ENCODE results near the gene PRUNE1. TPM values are rescaled to one million over a fixed set of nuclear protein-coding genes. Genes with fewer than 3 reads are reported as not detected.

Gene PRUNE1
- total and polyA plus RNA-seq, 2 donors from 2014 or later, result 24.0 to 25.6 TPM

- FAIRE-seq, result no peak
- intact Hi-C loops (cut with DNase I), result no loop called here
These were observed 62.4 kb downstream of the PRUNE1 start, which contains the start of gene GABPB2 for GRCh38 chr1:151070474-151071276. TSS of gene GABPB2 (plus strand) at chr1:151070761. CDS start at chr1:151088190, 17,429 bp downstream.

DNA sequence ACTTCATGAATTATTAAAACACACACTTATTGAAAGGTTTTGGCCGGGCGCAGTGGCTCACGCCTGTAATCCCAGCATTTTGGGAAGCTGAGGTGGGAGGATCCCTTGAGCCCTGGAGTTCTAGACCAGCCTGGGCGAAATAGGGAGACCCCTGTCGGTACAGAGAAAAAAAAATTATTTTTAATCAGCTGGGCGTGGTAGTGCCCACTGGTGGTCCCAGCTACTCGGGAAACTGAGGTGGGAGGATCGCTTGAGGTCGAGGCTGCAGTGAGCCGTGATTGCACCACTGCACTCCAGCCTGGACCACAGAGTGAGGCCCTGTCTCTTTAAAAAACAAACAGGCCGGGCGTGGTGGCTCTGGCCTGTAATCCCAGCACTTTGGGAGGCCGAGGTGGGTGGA, 64.0 kb downstream of the PRUNE1 start:
- no peaks in the 10 kb centered on the region for H3K27me3 ChIP-seq (ENCODE audit: control insufficient read depth, insufficient read depth, low read length)
- no peak overlapping the region for H3K4me3 ChIP-seq (ENCODE audit: low read length in 3 of 3)
- intact Hi-C loops (cut with DNase I), result no loop called here
- DNase-seq (no peak), FAIRE-seq (no peak)
- TF ChIP-seq, protein P1, sequence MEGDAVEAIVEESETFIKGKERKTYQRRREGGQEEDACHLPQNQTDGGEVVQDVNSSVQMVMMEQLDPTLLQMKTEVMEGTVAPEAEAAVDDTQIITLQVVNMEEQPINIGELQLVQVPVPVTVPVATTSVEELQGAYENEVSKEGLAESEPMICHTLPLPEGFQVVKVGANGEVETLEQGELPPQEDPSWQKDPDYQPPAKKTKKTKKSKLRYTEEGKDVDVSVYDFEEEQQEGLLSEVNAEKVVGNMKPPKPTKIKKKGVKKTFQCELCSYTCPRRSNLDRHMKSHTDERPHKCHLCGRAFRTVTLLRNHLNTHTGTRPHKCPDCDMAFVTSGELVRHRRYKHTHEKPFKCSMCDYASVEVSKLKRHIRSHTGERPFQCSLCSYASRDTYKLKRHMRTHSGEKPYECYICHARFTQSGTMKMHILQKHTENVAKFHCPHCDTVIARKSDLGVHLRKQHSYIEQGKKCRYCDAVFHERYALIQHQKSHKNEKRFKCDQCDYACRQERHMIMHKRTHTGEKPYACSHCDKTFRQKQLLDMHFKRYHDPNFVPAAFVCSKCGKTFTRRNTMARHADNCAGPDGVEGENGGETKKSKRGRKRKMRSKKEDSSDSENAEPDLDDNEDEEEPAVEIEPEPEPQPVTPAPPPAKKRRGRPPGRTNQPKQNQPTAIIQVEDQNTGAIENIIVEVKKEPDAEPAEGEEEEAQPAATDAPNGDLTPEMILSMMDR (IDR thresholded peaks at IDR 0.05; ENCODE audit: borderline replicate concordance, extremely low read depth, insufficient read depth), result no peak
- H3K4me1 ChIP-seq (ENCODE audit: control insufficient read depth in 2 of 3, insufficient read depth in 2 of 3, low read depth in 1 of 3, low read length in 3 of 3), result no peaks in the 10 kb centered on the region
- H3K27ac ChIP-seq (ENCODE audit: low read depth in 2 of 2, low read length in 2 of 2), result no peak overlapping the region
- no peaks in the 10 kb centered on the region for H3K9me3 ChIP-seq (ENCODE audit: control insufficient read depth in 2 of 3, insufficient read depth in 1 of 3, low read length in 3 of 3)
- H3K36me3 ChIP-seq (ENCODE audit: control insufficient read depth in 2 of 3, insufficient read depth in 3 of 3, low read length in 3 of 3), result no peaks in the 10 kb centered on the region
- no peak overlapping the region for H3K9ac ChIP-seq (ENCODE audit: low read length in 3 of 3)

More at GRCh38 chr1:151070474-151071276, 62.4 kb downstream of the PRUNE1 start, which contains the start of gene GABPB2:
- Histone ChIP-seq H3K4me1 (ENCODE audit: control insufficient read depth in 2 of 3, insufficient read depth in 2 of 3, low read depth in 1 of 3, low read length in 3 of 3) (no peaks in the 10 kb centered on the region), H3K27me3 (ENCODE audit: control insufficient read depth, insufficient read depth, low read length) (no peaks in the 10 kb centered on the region), H3K4me3 (ENCODE audit: low read length in 3 of 3) (peak within 1 kb of the TSS; percentile 74 to 99 (median 91)), H3K9me3 (ENCODE audit: control insufficient read depth in 2 of 3, insufficient read depth in 1 of 3, low read length in 3 of 3) (no peaks in the 10 kb centered on the region), H3K9ac (ENCODE audit: low read length in 3 of 3) (peak within 1 kb of the TSS; percentile 55 to 99 (median 94)), H3K36me3 (ENCODE audit: control insufficient read depth in 2 of 3, insufficient read depth in 3 of 3, low read length in 3 of 3) (no peaks in the 10 kb centered on the region), H3K27ac (ENCODE audit: low read depth in 2 of 2, low read length in 2 of 2) (peak within 1 kb of the TSS; percentile 100)
- peak; percentile 93 to 97 (median 96) for DNase-seq
- TF ChIP-seq, protein P1 (IDR thresholded peaks at IDR 0.05; ENCODE audit: borderline replicate concordance, extremely low read depth, insufficient read depth), result peak; percentile 86

Other genes with a start within 250 kb of the PRUNE1 start
- 109 TPM for gene CTSS, start 242.7 kb upstream of the PRUNE1 start, total RNA-seq
- 5.3 TPM for gene CTSS, start 242.7 kb upstream of the PRUNE1 start, polyA plus RNA-seq (ENCODE audit: insufficient read depth, low read depth, low replicate concordance)
- 16.8 TPM for gene CTSK, start 200.2 kb upstream of the PRUNE1 start, total RNA-seq
- gene CTSK, start 200.2 kb upstream of the PRUNE1 start, polyA plus RNA-seq (ENCODE audit: insufficient read depth, low read depth, low replicate concordance), result 11.6 TPM
- 46.0 TPM for gene ARNT, start 131.8 kb upstream of the PRUNE1 start, total RNA-seq
- 13.0 TPM for gene ARNT, start 131.8 kb upstream of the PRUNE1 start, polyA plus RNA-seq (ENCODE audit: insufficient read depth, low read depth, low replicate concordance)
- not detected for gene CTXND2, start 121.3 kb upstream of the PRUNE1 start, total RNA-seq
- not detected for gene CTXND2, start 121.3 kb upstream of the PRUNE1 start, polyA plus RNA-seq (ENCODE audit: insufficient read depth, low read depth, low replicate concordance)
- gene SETDB1, start 82.1 kb upstream of the PRUNE1 start, total RNA-seq, result 51.6 TPM
- gene SETDB1, start 82.1 kb upstream of the PRUNE1 start, polyA plus RNA-seq (ENCODE audit: insufficient read depth, low read depth, low replicate concordance), result 12.1 TPM
- gene CERS2, start 33.6 kb upstream of the PRUNE1 start, total RNA-seq, result 268 TPM
- gene CERS2, start 33.6 kb upstream of the PRUNE1 start, polyA plus RNA-seq (ENCODE audit: insufficient read depth, low read depth, low replicate concordance), result 258 TPM
- gene ANXA9, start 26.2 kb upstream of the PRUNE1 start, total RNA-seq, result 3.3 TPM
- 38.5 TPM for gene ANXA9, start 26.2 kb upstream of the PRUNE1 start, polyA plus RNA-seq (ENCODE audit: insufficient read depth, low read depth, low replicate concordance)
- gene MINDY1, start 1.5 kb upstream of the PRUNE1 start, total RNA-seq, result 33.5 TPM
- gene MINDY1, start 1.5 kb upstream of the PRUNE1 start, polyA plus RNA-seq (ENCODE audit: insufficient read depth, low read depth, low replicate concordance), result 35.1 TPM
- gene BNIPL, start 28.1 kb downstream of the PRUNE1 start, total RNA-seq, result 0.54 TPM
- gene BNIPL, start 28.1 kb downstream of the PRUNE1 start, polyA plus RNA-seq (ENCODE audit: insufficient read depth, low read depth, low replicate concordance), result 3.1 TPM
- gene C1orf56, start 39.3 kb downstream of the PRUNE1 start, total RNA-seq, result 6.2 TPM
- 12.8 TPM for gene C1orf56, start 39.3 kb downstream of the PRUNE1 start, polyA plus RNA-seq (ENCODE audit: insufficient read depth, low read depth, low replicate concordance)
- 107 TPM for gene CDC42SE1, start 51.2 kb downstream of the PRUNE1 start, total RNA-seq
- gene CDC42SE1, start 51.2 kb downstream of the PRUNE1 start, polyA plus RNA-seq (ENCODE audit: insufficient read depth, low read depth, low replicate concordance), result 36.6 TPM
- gene MLLT11, start 51.9 kb downstream of the PRUNE1 start, total RNA-seq, result 1.4 TPM
- 2.3 TPM for gene MLLT11, start 51.9 kb downstream of the PRUNE1 start, polyA plus RNA-seq (ENCODE audit: insufficient read depth, low read depth, low replicate concordance)
- gene GABPB2, start 62.3 kb downstream of the PRUNE1 start, total RNA-seq, result 20.5 TPM
- 4.7 TPM for gene GABPB2, start 62.3 kb downstream of the PRUNE1 start, polyA plus RNA-seq (ENCODE audit: insufficient read depth, low read depth, low replicate concordance)
- gene SEMA6C, start 138.2 kb downstream of the PRUNE1 start, total RNA-seq, result 7.6 TPM
- gene SEMA6C, start 138.2 kb downstream of the PRUNE1 start, polyA plus RNA-seq (ENCODE audit: insufficient read depth, low read depth, low replicate concordance), result 17.4 TPM
- gene TNFAIP8L2, start 148.2 kb downstream of the PRUNE1 start, total RNA-seq, result 6.3 TPM
- 1.8 TPM for gene TNFAIP8L2, start 148.2 kb downstream of the PRUNE1 start, polyA plus RNA-seq (ENCODE audit: insufficient read depth, low read depth, low replicate concordance)
- gene LYSMD1, start 157.5 kb downstream of the PRUNE1 start, total RNA-seq, result 7.9 TPM
- gene LYSMD1, start 157.5 kb downstream of the PRUNE1 start, polyA plus RNA-seq (ENCODE audit: insufficient read depth, low read depth, low replicate concordance), result 9.1 TPM
- gene SCNM1, start 157.7 kb downstream of the PRUNE1 start, total RNA-seq, result 33.4 TPM
- gene SCNM1, start 157.7 kb downstream of the PRUNE1 start, polyA plus RNA-seq (ENCODE audit: insufficient read depth, low read depth, low replicate concordance), result 57.7 TPM
- gene TMOD4, start 167.5 kb downstream of the PRUNE1 start, total RNA-seq, result 0.66 TPM
- gene TMOD4, start 167.5 kb downstream of the PRUNE1 start, polyA plus RNA-seq (ENCODE audit: insufficient read depth, low read depth, low replicate concordance), result 0.65 TPM
- 52.6 TPM for gene VPS72, start 181.7 kb downstream of the PRUNE1 start, total RNA-seq
- 38.2 TPM for gene VPS72, start 181.7 kb downstream of the PRUNE1 start, polyA plus RNA-seq (ENCODE audit: insufficient read depth, low read depth, low replicate concordance)
- 49.0 TPM for gene PIP5K1A, start 190.1 kb downstream of the PRUNE1 start, total RNA-seq
- gene PIP5K1A, start 190.1 kb downstream of the PRUNE1 start, polyA plus RNA-seq (ENCODE audit: insufficient read depth, low read depth, low replicate concordance), result 15.5 TPM
- gene PSMD4, start 246.3 kb downstream of the PRUNE1 start, total RNA-seq, result 123 TPM
- gene PSMD4, start 246.3 kb downstream of the PRUNE1 start, polyA plus RNA-seq (ENCODE audit: insufficient read depth, low read depth, low replicate concordance), result 178 TPM